Fibroblast of skin of back (primary cell): ENCODE measurements around the gene RNU6-1.

ENCODE experiments used
- DNase-seq: peaks from one replicate; pipeline ENCODE4 v3.0.0-alpha.2; 2013

Gene RNU6-1

GRCh38 chr15:67820992-67821783, 18.7 kb downstream of the RNU6-1 start:
- peak; percentile 62 for DNase-seq

GRCh38 chr15:67820122-67820991, 19.5 kb downstream of the RNU6-1 start:
- DNase-seq, result no peak

- DNase-seq, result no peak
These were observed 20.2 kb downstream of the RNU6-1 start for GRCh38 chr15:67819636-67820035.

GRCh38 chr15:67818464-67818863, 21.4 kb downstream of the RNU6-1 start:
- DNase-seq, result no peak

GRCh38 chr15:67816668-67817067, 23.2 kb downstream of the RNU6-1 start:
- no peak for DNase-seq

- DNase-seq, result no peak
These were observed 24.7 kb downstream of the RNU6-1 start for GRCh38 chr15:67815036-67815592.

- DNase-seq, result no peak
These were observed 26.7 kb downstream of the RNU6-1 start for GRCh38 chr15:67813104-67813634.

GRCh38 chr15:67812241-67812644, 27.6 kb downstream of the RNU6-1 start:
- no peak for DNase-seq

GRCh38 chr15:67809866-67810265, 30.0 kb downstream of the RNU6-1 start:
- DNase-seq, result no peak

GRCh38 chr15:67809441-67809840, 30.4 kb downstream of the RNU6-1 start:
- DNase-seq, result no peak

GRCh38 chr15:67808821-67809220, 31.0 kb downstream of the RNU6-1 start:
- no peak for DNase-seq

GRCh38 chr15:67807836-67808235, 32.0 kb downstream of the RNU6-1 start:
- no peak for DNase-seq

GRCh38 chr15:67807141-67807540, 32.7 kb downstream of the RNU6-1 start:
- no peak for DNase-seq

- DNase-seq, result no peak
These were observed 33.3 kb downstream of the RNU6-1 start for GRCh38 chr15:67806536-67806935.

GRCh38 chr15:67805666-67806516, 34.0 kb downstream of the RNU6-1 start:
- no peak for DNase-seq

GRCh38 chr15:67805008-67805665, 34.7 kb downstream of the RNU6-1 start:
- DNase-seq, result no peak

- DNase-seq, result no peak
These were observed 35.6 kb downstream of the RNU6-1 start for GRCh38 chr15:67803996-67804843.

- DNase-seq, result no peak
These were observed 36.5 kb downstream of the RNU6-1 start for GRCh38 chr15:67803299-67803698.

GRCh38 chr15:67801926-67802914, 37.6 kb downstream of the RNU6-1 start:
- DNase-seq, result no peak
